Measurements from ENCODE around the gene ASF1B.

ASF1B gene

GRCh38 chr19:14106840-14107239 is 29.5 kb downstream of the ASF1B start:
- no peak for DNase-seq

GRCh38 chr19:14105680-14106079 is 30.7 kb downstream of the ASF1B start:
- DNase-seq, result no peak

GRCh38 chr19:14103310-14103709 is 33.1 kb downstream of the ASF1B start:
- DNase-seq, result no peak

- DNase-seq, result no peak
Measured at GRCh38 chr19:14102756-14103155, 33.6 kb downstream of the ASF1B start.

GRCh38 chr19:14102102-14102696 is 34.2 kb downstream of the ASF1B start:
- DNase-seq, result no peak

- DNase-seq, result no peak
Measured at GRCh38 chr19:14101003-14101545, 35.3 kb downstream of the ASF1B start.

- DNase-seq, result no peak
Measured at GRCh38 chr19:14097532-14098151, 38.7 kb downstream of the ASF1B start.

- no peak for DNase-seq
Measured at GRCh38 chr19:14096272-14096992, 40.0 kb downstream of the ASF1B start.

- DNase-seq, result no peak
Measured at GRCh38 chr19:14094854-14095253, 41.5 kb downstream of the ASF1B start.

- no peak for DNase-seq
Measured at GRCh38 chr19:14093117-14093823, 43.1 kb downstream of the ASF1B start.

- DNase-seq, result no peak
Measured at GRCh38 chr19:14091813-14092462, 44.5 kb downstream of the ASF1B start.

- DNase-seq, result peak; percentile 89 to 90
Measured at GRCh38 chr19:14091081-14091812, 45.1 kb downstream of the ASF1B start.

GRCh38 chr19:14090509-14091080 is 45.8 kb downstream of the ASF1B start, which contains the start of gene SAMD1:
Gene SAMD1 (minus strand): TSS chr19:14090751.
- DNase-seq, result peak; percentile 89 to 90

GRCh38 chr19:14089662-14090508 is 46.5 kb downstream of the ASF1B start:
- peak in 1 of 2 experiments; percentile 32 for DNase-seq

- peak in 1 of 2 experiments; percentile 14 for DNase-seq
Measured at GRCh38 chr19:14089412-14089661, 47.1 kb downstream of the ASF1B start.

GRCh38 chr19:14088634-14089411 is 47.6 kb downstream of the ASF1B start:
- DNase-seq, result no peak

GRCh38 chr19:14086098-14086497 is 50.3 kb downstream of the ASF1B start:
- no peak for DNase-seq

- no peak for DNase-seq
Measured at GRCh38 chr19:14085309-14085995, 50.9 kb downstream of the ASF1B start, which contains the start of gene C19orf67. Gene C19orf67 (minus strand): TSS chr19:14085783. CDS start chr19:14085627, 156 bp downstream.

GRCh38 chr19:14082675-14082960 is 53.8 kb downstream of the ASF1B start:
- no peak for DNase-seq

Data from NCI-H2081 (cell line).